DMS114 treated with DMSO at 0.1 percent for 48 hours (cell line): ENCODE data around the gene HDDC3.
"Not testable (repeated sequence)": the region's sequence is repeated elsewhere in the genome, so short reads cannot be mapped to it uniquely, and the experiment has no call there.

ENCODE experiments used
- DNase-seq: peaks from one replicate; lab custom pipeline; 2025; ENCODE audit not compliant: unreplicated experiment; lab: John Stamatoyannopoulos, UW

Gene HDDC3

DNA sequence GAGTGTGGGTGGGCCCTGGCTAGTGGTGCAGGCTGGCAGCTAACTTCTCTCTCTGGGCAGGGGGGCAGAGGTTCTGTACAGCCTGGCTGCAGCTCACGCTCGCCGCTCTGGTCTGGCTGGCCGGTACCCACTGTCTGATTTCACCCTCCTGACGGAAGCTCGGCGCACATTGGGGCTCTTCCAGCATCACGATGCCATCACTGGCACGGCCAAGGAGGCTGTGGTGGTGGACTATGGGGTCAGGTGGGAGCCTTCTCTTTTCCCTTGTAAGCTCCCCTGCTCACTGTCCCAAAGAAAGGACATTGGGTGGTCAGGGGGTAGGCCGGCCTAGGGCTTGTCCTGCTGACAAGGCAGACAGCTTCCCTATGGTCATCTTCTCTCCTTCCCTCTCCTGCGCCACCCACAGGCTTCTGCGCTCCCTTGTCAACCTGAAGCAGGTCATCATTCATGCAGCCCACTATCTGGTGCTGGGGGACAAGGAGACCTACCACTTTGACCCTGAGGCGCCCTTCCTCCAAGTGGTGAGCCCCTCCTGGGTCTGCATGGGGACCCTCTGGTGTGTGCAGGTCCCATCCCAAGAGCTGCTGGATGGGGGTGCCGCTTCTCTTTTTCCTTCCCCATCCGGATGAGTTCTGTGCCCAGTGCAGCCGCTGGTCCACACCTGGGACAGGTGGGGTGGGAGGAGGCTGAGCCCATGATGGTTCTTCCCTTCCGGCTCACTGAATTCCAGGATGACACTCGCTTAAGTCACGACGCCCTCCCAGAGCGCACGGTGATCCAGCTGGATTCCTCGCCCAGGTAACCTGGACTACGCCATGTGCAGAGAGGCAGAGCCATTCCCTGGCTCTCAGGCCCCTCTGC lies 21.7 kb downstream of the HDDC3 start:
- DNase-seq: no peak

DNA sequence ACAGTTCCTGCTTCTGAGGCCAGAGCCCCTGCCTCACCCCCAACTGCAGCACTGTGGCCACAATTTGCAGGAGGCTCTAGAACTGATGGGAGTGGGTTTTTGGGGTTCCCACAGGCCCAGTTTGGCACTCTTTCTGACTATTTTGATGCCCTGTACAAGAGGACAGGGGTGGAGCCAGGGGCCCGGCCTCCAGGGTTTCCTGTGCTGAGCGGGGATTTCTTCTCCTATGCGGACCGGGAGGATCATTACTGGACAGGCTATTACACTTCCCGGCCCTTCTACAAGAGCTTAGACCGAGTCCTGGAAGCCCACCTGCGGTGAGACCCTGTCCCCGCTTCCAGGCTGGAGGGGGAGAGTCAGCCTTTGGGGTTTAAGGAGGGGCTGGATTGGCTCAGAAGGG lies 22.4 kb downstream of the HDDC3 start:
- no peak for DNase-seq

GRCh38 chr15:90909449-90909848 lies 22.9 kb downstream of the HDDC3 start:
- not testable (repeated sequence) for DNase-seq

DNA sequence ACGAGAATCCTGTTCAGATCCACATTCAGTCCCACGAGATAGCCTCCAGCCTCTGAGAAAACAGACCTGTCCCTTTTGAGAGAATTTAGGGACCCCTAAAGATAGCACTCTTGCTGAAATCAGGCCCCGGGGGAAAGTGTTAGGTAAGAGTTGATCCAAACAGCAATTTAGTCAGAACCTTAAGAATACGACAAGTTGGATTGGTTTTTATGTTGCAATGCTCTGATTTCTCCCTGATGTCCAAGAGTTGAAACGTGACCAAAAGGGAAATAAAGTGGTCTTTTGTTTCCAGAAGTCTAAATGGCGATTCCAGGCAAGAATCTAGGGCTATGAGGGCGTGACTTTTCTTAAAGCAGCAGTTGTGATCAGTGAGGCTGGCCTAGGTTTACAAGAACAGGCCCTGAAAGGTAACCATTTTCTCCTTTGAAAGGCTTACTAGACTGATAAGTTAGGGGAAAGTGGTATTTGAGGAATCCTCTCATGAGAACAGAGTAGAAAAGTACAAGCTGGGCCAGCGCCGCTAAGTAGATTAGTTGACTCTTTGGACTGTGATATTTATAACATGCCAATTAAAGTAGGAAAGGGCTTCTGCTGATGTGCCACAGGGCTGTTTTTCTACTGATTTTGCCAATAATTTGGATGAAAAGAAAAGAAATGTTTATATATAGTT lies 24.4 kb downstream of the HDDC3 start:
- no peak for DNase-seq

GRCh38 chr15:90907051-90907660 lies 25.2 kb downstream of the HDDC3 start:
- DNase-seq: no peak

DNA sequence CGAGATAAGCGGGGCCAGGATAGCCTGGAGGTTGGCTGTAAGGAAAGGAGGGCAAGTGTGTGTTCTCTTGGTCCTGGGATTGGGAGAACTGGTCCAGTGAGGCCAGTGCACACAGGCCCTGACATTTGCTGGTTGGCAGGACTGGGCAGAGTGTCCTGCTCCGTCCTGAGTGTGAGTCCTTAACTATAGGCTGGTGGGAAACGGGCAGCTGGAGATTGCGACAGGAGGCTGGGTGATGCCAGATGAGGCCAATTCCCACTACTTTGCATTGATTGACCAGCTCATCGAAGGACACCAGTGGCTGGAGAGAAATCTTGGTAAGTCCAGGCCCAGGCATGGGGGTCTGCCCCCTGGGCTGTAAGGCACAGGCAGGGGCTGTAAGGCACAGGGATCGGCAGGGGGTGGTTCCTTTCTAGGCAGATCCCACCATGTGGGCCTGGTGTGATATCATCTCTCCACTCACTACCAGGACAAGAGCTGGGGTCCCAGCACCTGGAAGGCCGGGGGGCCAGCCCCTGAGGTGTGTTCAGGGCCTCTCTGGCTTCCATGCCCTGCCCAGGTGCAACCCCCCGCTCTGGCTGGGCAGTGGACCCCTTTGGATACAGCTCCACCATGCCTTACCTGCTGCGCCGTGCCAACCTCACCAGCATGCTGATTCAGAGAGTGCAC lies 26.0 kb downstream of the HDDC3 start:
- no peak for DNase-seq

DNA sequence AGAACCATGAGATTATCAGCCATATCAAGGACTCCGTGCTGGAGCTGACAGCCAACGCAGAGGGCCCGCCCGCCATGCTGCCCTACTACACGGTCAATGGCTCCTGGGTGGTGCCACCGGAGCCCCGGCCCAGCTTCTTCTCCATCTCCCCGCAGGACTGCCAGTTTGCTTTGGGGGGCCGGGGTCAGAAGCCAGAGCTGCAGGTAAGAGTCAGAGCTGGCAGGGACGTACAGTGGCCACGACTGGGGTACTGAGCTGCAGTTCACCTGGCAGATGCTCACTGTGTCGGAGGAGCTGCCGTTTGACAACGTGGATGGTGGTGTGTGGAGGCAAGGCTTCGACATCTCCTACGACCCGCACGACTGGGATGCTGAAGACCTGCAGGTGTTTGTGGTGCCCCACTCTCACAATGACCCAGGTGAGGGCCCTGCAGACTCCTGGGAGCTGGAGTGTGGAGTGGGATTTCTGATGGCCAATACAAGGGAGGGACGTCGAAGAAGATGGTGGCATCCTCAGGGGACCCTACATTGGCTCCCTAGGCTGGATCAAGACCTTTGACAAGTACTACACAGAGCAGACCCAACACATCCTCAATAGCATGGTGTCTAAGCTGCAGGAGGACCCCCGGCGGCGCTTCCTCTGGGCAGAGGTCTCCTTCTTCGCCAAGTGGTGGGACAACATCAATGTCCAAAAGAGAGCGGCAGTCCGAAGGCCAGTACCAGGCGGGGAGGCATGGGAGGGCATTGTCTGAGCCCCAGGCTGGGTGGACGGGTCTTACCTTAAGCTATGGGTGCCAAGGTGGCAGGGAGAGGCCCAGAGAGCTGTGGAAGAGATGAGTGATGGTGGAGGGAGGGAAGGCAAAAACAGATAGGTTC lies 26.8 kb downstream of the HDDC3 start:
- DNase-seq: no peak

DNA sequence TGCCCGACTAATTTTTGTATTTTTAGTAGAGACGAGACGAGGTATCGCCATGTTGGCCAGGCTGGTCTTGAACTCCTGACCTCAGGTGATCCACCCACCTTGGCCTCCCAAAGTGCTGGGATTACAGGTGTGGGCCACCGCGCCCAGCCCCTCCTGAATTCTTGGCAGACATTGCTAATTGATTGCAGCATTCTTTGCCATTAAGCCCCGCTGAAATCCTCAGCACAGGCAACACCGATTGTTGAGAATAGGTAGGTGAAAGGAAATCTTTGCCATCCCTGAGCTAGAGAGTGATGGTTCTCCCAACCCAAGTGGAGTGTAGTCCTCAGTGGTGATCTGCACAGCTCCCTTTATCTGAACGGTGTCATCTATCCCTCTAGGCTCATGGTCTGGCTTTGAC lies 27.6 kb downstream of the HDDC3 start:
- no peak for DNase-seq

DNA sequence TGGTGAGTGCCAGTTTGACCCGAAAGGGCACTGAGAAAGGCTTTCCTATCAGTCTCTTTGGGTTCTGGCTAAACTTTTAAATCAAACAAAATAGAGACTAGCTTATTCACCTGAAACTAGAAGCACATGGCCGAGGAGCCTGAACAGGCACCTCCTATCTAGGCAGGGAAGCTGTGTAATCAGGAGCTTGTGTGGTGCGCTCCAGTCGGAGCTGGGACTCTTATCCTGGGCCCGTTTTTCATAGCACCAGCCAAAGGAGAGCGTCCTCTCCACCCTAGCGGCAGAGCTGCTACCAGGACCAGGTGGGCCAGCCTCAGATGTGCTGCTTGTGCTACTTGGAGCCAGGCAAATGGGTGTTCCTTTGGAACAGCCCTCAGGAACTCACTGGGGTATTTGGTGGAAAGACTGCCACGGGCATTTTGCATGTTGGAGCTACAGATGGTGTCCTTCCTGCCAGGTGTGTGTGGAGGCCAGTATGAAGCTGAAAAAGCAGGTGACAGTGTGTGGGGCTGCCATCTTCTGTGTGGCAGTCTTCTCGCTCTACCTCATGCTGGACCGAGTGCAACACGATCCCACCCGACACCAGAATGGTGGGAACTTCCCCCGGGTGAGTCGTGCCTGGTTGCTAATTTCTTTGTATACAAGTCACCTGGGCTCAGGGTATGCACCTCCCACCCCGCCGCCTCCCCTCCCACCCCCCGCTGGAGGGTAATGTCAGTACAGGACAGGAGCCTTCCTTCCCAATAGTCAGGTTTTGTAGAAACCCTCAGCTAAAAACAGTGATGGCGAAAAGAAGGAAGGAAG lies 28.4 kb downstream of the HDDC3 start:
- DNase-seq: no peak

DNA sequence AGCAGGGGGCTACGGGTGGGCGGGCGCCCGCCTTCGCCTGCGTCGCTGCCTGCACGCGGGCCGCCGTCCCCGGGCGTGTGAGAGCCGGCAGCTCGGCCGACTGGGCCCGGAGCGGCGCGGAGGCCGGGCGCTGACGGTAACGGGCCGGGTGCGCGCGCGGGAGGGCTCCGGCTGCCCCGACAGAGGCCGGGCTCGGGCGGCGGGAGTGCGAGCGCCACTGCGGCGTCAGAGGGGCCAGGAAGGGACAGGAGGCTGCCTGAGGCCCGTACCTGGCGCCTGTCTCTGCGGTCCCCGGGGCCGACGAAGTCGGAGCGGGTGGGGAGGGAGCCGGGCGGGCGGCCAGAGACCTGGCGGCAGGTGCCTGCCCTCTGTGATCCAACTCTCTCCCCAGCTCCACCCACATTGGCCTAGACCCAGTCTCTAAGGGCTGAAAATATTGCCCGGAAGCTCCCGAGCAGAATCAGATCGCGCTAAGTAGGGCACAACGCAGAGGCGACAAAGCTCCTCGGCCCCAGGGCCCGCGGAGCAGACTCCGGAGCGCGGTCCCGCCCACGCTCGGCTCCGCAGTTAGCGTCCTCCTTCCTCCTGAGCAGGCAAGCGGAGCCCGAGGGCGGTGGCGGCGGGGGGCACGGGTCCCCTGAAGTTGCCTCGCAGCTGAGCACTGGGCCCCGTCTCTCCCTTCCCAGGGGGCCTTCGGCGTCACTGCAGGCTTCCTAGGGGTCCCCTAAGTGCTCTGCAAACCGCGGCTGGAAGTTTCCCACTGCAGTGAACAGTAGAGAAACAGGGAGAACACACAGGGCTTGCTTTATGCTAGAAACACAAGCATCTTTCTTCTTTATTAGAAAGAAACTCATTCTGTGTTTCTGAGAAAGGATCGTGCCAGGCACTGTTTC lies 29.3 kb downstream of the HDDC3 start, which contains the start of gene MAN2A2:
TSS of gene MAN2A2 (plus strand) at position 463 of the 893 bp plus-strand sequence. CDS start 906 bp downstream, outside the sequence.
- peak; percentile 23 for DNase-seq

DNA sequence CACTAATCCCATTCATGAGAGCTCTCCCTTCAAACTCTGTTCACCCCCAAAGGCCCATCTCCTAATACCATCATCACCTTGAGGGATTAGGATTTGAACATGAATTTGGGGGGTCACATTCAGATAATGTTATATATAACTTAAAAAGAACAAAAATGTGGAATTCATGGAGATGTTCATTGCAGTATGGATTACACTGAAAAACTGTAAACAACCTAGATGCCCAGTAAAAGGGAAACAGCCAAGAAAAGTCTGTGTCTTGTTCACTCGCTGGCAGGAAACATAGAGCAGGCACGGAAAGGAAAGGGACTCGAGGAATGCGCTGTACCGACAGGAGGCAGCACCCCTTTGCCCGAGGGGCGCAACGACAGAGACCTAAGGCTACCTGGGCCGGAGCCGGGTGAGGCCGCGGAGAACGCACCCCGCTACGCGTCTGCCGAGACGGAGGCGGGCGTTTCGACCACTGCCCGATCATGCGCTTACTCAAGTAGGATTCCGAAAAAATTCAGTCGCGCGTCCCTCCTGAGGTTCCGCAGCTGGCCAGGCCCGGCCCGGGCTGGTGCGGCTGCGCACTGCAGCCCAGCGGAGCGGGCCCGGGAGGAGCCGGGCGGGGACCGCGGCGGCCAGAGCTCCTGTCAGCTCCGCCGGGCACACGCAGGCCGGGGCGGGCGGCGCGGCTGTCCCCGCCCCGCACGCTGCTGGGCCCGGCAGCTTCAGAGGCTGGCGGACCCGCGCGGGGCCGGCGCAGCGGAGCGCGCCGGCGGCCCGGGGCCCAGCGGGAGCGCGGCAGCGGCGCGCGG lies 30.1 kb downstream of the HDDC3 start:
- DNase-seq: peak; percentile 81

- no peak for DNase-seq
Measured at GRCh38 chr15:90901175-90902039, 30.9 kb downstream of the HDDC3 start.

GRCh38 chr15:90897131-90897655 lies 35.2 kb downstream of the HDDC3 start:
- DNase-seq: not testable (repeated sequence)

DNA sequence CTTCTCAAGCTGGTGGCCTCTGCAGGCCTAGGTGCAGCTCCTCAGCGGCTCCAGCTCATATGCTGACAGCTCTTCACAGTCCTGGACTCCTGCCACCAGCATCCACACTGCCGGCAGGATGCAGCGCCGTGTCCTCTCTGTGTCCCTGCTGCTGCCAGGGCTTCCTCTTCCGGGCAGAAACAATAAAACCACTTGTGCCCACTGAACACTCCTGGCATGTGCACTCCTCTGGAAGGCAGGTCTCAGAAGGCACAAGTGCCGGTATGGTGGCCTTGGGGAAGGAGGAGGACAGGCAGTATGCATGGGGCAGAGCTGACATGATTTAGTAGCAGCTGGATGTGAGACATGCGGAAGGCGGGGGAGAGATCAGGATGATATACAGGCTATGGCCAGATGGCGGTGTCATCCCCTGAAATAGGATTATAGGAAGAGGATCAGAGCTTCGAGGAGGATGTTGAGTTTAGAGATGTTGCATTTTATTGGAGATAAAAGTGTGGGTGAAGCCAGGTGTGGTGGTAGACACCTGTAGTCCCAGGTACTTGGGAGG lies 36.7 kb downstream of the HDDC3 start:
- peak; percentile 32 for DNase-seq

DNA sequence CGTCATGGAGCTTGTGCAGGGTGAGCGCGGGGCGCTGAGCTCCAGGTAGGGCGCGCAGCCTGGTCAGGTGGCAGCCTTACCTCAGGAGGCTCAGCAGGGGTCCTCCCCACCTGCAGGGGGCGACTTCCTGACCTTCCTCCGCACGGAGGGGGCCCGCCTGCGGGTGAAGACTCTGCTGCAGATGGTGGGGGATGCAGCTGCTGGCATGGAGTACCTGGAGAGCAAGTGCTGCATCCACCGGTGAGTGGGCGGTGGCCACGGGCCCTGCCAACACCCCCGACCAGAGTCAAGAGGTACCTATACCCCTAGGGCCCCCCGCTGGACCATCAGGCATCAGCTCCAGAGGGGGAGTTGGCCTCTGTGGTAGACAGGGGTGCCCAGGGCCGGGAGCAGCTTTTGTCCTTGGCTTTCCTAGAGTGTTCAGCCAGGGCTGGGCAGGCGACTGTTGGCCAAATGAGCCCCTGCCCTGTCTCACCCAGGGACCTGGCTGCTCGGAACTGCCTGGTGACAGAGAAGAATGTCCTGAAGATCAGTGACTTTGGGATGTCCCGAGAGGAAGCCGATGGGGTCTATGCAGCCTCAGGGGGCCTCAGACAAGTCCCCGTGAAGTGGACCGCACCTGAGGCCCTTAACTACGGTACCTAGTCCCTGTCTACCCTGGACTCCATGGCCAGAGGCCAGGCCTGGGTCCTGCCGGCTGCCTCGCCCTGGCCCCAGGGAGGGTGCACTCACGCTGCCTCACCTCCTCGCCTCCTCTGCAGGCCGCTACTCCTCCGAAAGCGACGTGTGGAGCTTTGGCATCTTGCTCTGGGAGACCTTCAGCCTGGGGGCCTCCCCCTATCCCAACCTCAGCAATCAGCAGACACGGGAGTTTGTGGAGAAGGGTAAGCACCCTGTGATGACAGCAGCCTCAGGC lies 38.9 kb downstream of the HDDC3 start:
- no peak for DNase-seq
